GM18858 (cell line): ENCODE results near the gene GGT6.
"Not testable (repeated sequence)": the region's sequence is repeated elsewhere in the genome, so short reads cannot be mapped to it uniquely, and the experiment has no call there.

Experiments
- ATAC-seq: cut with Tn5 transposase; IDR thresholded peaks from one replicate; pipeline ENCODE4 v1.9.1; 2021; ENCODE audit not compliant: unreplicated experiment

The GGT6 gene, protein sequence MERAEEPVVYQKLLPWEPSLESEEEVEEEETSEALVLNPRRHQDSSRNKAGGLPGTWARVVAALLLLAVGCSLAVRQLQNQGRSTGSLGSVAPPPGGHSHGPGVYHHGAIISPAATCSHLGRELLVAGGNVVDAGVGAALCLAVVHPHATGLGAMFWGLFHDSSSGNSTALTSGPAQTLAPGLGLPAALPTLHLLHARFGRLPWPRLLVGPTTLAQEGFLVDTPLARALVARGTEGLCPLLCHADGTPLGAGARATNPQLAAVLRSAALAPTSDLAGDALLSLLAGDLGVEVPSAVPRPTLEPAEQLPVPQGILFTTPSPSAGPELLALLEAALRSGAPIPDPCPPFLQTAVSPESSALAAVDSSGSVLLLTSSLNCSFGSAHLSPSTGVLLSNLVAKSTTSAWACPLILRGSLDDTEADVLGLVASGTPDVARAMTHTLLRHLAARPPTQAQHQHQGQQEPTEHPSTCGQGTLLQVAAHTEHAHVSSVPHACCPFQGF

DNA sequence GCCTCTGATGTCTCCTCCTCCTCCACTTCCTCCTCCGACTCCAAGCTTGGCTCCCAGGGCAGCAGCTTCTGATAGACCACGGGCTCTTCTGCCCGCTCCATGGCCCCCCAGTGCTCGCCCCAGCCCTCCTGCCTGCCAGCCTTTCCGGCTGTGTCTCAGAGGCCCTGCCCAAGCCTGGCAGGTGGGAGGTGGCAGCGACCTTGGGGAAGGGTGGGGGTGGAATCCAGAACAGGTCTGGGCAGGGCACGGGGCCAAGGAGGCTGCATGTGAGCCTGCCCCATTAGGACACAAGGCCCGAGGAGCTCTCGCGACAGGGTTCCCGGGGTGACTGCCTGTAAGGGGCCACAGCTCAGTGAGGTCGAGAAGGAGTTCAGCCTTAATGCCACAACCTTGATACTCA, at the start of gene GGT6:
Gene GGT6 (minus strand): TSS at position 157 of the 400 bp plus-strand sequence. CDS start 56 bp downstream, at position 101.
- no peak for ATAC-seq

DNA sequence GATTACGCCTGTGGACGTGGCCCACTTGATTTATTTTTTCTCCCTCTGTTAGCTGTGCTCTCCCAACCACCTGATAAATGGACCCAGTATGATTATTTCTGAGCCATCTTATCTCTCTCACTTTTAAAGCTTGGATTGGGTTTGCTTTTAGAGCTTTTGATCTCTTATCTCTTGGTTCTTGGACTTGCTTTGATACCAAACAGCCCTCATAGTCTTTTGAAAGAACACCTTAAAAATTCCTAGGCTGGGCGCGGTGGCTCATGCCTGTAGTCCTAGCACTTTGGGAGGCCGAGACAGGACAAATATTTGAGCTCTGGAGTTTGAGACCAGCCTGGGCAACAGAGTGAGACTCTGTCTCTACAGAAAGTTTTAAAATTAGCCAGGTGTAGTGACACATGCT, 49.8 kb upstream of the GGT6 start:
- no peak for ATAC-seq

DNA sequence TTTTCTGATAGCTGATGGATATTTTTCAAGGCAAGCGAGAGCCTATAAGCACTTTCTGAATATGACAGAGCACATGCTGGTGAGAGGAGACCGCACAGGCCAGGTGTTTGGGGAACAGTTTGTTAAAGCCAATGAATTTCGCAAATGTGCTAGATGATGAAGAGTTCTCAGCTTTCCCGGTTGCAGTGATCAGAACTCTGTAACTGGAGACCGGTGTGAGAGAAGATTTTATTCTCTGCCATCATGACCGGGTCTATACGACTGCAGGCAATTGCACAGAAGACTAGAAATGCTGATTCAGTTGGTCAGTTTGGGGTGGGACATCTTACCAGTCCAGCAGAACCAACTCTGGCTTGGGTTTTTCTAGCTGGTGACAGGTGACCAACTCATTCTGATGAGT, 49.4 kb upstream of the GGT6 start:
- ATAC-seq, result no peak

- ATAC-seq, result no peak
These were observed 47.4 kb upstream of the GGT6 start for GRCh38 chr17:4607773-4608187.

GRCh38 chr17:4607261-4607741, 46.9 kb upstream of the GGT6 start:
- no peak for ATAC-seq

GRCh38 chr17:4605826-4606225, 45.4 kb upstream of the GGT6 start:
- no peak for ATAC-seq

DNA sequence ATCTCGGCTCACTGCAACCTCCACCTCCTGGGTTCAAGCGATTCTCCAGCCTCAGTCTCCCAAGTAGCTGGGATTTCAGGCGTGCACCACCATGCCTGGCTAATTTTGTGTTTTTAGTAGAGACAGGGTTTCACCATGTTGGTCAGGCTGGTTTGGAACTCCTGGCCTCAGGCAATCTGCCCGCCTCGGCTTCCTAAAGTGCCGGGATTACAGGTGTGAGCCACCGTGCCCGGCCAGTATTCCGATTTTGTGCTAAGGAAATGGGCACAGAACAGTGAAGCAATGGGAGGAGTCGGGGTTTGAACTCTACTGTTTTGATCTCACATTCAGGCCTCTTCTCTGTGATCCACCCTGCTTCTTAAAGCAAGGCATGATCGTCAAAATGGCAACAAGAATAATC, 44.4 kb upstream of the GGT6 start:
- ATAC-seq, result not testable (repeated sequence)

GRCh38 chr17:4604111-4604644, 43.8 kb upstream of the GGT6 start:
- ATAC-seq, result no peak

GRCh38 chr17:4602041-4602440, 41.7 kb upstream of the GGT6 start:
- ATAC-seq, result no peak

DNA sequence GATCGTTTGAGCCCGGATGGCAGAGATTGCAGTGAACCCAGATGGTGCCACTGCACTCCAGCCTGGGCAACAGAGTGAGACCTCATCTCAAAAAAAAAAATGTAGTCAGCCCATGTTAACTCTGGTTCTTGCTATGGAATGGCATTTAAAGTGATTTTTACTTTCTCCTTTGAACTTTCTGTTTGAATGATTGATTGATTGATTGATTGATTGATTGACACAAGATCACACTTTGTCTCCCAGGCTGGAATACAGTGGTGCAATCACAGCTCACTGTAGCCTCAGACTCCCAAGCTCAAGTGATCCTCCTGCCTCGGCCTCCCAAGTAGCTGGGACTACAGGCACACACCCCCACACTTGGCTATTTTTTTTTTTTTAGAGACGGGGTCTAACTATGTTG, 40.9 kb upstream of the GGT6 start:
- no peak for ATAC-seq

DNA sequence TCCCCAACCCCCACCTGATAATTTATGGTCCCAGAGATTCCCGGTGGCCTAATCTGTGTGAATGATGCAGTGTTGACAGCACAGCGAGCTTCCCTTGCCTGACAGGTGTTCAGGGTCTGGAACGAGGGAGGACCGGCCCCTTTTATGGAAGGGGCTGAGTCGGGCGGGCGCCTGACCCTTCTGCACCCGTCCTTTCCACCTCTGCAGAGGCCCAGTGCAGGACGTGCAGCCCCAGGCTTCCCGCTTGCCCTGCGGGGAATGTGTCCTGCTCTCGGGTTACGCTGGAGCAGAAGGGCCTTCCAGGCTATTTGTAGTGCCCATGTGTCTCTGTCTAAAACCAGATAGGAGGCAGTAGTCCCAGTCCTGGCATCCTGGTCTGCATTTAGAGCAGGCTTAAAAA, 40.2 kb upstream of the GGT6 start:
- no peak for ATAC-seq

GRCh38 chr17:4599505-4600281, 39.3 kb upstream of the GGT6 start:
- no peak for ATAC-seq

- no peak for ATAC-seq
These were observed 38.6 kb upstream of the GGT6 start for GRCh38 chr17:4598776-4599504.

- ATAC-seq, result no peak
These were observed 37.6 kb upstream of the GGT6 start for GRCh38 chr17:4597975-4598374.

GRCh38 chr17:4596636-4597380, 36.4 kb upstream of the GGT6 start:
- no peak for ATAC-seq

DNA sequence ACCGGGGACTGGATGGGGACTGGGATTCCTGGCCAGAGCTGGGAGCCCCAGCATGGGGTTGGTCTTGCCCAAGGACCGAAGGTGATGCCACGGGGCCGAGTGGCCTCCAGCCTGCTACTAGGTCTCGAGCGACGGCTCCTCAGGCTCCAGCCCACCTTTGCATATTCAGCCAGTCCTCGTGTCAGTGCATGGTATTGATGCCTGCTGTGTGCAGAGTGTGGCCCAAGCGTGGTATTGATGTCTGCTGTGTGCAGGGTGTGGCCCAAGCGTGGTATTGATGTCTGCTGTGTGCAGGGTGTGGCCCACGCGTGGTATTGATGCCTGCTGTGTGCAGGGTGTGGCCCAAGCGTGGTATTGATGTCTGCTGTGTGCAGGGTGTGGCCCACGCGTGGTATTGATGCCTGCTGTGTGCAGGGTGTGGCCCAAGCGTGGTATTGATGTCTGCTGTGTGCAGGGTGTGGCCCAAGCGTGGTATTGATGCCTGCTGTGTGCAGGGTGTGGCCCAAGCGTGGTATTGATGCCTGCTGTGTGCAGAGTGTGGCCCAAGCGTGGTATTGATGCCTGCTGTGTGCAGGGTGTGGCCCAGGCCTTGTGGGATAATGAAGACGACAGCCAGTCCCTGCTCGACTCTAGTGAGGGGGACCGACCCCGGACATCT, 35.4 kb upstream of the GGT6 start:
- ATAC-seq, result not testable (repeated sequence)

- no peak for ATAC-seq
These were observed 34.7 kb upstream of the GGT6 start for GRCh38 chr17:4594931-4595684.

DNA sequence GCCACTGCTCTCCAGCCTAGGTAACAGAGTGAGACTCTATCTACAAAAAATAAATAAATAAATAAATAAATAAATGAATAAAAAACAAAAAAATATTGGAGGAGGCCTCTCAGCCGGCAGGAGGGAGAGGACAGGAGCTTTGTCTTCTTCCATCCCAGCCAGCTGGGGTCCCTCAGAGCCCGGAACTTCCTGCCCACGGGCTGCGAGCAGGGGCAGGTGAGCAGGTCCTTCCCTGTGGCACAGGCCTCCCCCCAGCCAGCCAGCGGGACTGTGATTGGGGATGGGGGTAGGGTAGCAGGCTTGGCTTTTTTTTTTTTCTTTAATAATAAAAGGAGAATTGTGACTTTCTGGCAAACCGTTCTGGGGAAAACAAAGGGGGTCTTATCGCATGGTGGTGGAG, 34.0 kb upstream of the GGT6 start:
- no peak for ATAC-seq

DNA sequence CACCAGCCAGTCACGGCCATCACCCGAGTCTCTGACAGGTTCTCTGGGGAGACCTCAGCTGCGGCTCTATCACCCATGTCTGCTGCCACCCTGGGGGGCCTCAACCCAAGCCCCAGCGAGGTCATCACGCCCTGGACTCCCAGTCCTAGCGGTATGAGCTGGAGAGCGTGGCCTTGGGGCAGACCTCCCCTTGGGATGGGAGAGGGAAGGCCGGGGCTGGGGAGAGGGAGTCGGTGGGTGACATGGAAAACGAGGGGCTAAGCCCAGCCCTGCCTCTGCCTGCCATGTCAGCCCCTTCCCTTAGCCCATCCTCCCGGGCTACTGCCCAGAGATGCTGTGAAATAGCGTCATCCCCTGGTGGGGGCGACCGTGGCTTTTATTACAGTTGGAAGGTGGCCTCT, 32.6 kb upstream of the GGT6 start:
- ATAC-seq, result no peak
